ENCODE results near the gene SYCE1L. TPM values are rescaled to one million over a fixed set of nuclear protein-coding genes. Genes with fewer than 3 reads are reported as not detected.

Gene SYCE1L, protein sequence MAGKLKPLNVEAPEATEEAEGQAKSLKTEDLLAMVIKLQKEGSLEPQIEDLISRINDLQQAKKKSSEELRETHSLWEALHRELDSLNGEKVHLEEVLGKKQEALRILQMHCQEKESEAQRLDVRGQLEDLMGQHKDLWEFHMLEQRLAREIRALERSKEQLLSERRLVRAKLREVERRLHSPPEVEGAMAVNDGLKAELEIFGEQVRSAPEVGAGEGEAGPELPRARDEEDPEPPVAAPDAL
- total RNA-seq: 0.33 and 3.9 TPM in 2 replicates

DNA sequence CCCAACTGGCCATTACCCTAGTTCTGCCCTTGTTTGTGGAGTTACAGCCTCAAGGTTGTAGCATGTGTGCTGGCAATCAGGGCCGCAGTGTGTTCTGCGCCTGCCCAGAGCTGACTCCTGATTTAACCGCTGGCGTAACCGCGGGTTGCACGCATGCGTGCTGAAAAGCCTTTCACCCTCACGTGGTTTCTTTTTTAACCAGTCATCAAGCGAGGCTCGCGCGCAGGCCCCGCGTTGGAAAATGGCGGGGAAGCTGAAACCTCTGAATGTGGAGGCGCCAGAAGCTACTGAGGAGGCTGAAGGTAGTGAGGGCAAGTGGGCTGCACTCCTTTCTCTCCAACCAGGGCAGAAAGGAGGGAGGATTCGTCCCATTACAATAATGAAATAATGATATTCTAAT, at the start of gene SYCE1L:
TSS of gene SYCE1L (plus strand) at position 198 of the 400 bp plus-strand sequence. CDS start at position 242, 44 bp downstream.

DNA sequence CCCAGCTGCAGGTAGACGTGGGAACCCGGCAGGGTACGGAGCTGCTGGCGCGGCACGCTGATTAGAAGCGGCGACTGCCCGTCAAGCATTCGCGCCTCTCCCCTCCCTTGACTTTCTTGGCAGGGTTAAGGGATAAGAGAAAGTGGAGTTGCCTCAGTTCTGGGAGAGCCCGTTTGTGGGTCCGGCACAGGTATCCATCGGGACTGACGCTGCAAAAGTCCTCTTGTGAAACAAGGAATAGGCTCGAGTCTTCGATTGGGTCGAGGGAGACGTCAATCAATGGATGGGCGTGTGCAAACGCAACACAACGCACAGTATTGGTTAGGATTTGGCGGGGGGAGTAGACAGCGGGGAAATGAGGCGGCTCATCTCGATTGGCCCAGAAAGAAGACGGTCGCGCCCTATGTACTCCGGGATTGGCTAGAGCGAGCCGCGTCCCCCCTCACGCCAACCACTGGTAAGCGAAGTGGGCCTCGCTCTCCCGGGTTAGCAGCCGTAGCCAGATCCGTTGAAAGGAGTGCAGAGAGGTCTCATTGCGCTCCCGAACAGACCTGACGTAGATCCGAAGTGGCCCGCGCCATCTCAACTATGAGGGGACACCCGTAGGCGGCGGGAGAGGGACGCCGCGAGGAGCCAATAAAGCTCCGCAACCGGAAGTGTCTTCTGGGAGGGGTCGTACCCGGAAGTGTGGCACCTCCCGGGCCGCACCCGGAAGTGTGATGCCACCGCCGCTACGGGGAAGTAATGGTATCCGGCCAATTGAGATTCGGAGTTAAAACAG, 8.5 kb upstream of the SYCE1L start, which contains the start of gene MON1B:
TSS of gene MON1B (plus strand) at position 713 of the 781 bp plus-strand sequence. CDS start 296 bp downstream, outside the sequence.

Other genes starting within 250 kb of the SYCE1L start
- gene MON1B, start 8.2 kb upstream of the SYCE1L start, total RNA-seq: 17.7 and 24.8 TPM in 2 replicates
- not detected in 2 replicates for gene ADAMTS18, start 235.6 kb downstream of the SYCE1L start, total RNA-seq

All from placental epithelial cell (primary cell).